Measurements from ENCODE around the gene SLC44A3.

GRCh38 chr1:94832446-94832845, 12.3 kb downstream of the SLC44A3 start:
- no peak for TF ChIP-seq CTCF (IDR thresholded peaks at IDR 0.05)
- TF ChIP-seq EZH2 (IDR thresholded peaks at IDR 0.05), result no peak

Data from neural progenitor cell (in vitro differentiated cells).